Fibroblast of skin of back (primary cell): ENCODE measurements around the gene TXLNA.

Experiments
- DNase-seq: peaks from one replicate; pipeline ENCODE4 v3.0.0-alpha.2; 2013

Gene TXLNA

DNA sequence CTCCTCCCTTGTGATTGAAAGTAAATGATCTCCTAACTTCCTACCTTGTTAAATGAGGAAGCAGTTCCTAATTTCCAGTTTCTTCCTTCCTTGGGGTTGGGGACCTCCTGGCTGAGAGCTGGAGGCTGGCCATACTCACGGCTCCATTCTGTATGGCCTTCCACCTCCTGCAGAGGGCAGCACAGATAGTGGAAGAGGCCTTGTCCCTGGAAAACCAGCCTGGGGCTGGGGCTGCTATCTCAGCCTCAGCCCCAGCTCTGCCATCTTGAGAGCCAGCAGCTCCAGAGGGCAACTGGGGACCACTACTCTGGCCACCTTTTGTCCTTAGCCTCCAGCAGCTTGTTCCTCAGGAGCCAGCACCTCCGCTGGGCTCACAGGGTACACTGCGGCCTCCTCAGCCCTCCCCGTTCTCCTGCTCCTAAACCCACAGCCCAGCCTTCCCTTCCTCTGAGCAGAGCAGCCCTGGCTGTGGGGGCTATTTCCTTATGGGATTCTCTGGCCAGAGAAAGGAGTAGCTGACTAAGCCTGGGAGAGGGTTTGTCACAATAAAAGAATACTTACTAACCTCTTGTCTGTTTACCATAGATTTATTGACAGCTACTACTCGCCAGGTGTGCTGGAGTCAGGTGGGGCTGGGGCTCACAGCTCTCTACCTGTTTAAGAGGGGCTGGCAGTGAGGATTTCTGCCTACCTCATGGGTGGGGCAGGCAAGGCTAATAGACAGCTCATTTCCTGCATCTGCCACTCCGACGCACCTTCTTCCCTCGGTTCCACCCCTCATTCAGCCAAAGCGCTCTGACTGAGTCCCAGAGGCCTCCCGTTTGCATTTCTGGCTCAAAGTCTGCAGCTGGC, 36.4 kb downstream of the TXLNA start:
- peak; percentile 70 for DNase-seq

DNA sequence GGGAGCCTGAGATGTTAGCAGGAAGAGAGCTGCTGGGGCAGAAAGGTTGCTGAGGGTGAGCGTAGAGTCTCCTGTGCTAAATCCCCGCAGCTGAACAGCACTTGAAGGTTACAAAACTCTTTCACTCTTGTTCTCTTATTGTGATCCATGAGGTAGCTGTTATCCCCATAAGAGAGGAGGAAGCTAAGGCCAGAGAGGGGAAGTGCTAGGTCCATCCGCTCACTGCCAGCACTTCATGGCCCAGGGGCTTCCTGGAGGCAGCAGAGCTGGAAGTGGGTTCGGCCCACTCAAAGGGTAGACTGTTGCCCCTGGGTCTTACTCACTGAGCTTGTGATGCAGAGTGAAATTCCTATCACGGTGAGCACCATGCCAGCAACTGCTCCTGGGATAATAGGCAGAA, 37.1 kb downstream of the TXLNA start:
- DNase-seq = no peak

- no peak for DNase-seq
Observed at GRCh38 chr1:32219022-32219421, 39.5 kb downstream of the TXLNA start.

DNA sequence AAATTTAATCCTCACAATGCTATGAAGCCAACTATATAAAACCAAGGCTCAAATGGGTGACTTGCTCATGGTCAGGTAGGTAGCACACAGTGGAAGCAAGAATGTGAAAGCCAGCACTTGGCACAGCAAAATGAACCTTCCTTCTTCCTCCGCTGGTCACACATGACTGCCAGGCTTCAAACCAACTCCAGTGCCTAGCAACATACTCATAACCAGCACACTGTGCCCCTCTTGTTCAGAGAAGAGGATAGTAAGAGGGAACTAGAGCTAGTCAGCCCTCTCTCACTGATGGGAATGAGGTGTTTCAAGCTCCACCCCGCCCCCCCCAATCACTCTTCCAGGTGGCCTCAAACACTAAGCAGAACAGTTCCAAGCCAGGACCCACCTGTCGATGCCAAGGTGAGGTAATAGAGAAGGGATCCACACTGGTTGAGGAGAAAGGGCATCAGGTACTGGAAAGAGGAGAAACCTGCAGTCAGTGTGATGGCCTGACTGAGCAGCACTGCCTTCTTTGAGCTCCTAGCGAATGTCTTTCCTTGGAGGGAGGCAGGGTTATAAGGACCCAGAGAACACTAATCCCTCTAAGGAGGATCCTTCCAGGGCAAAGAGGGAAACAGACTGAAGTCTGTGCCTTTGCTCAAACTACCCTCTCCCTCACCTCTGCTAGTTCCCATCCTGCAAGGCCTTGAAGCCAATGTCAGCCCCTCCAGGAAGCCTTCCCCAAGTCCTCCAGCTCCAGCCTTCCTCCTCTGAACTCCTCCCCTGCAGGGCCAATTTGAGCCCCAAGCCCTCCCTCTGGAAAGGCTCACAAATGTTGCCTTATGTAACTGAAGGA, 41.5 kb downstream of the TXLNA start:
- no peak for DNase-seq

DNA sequence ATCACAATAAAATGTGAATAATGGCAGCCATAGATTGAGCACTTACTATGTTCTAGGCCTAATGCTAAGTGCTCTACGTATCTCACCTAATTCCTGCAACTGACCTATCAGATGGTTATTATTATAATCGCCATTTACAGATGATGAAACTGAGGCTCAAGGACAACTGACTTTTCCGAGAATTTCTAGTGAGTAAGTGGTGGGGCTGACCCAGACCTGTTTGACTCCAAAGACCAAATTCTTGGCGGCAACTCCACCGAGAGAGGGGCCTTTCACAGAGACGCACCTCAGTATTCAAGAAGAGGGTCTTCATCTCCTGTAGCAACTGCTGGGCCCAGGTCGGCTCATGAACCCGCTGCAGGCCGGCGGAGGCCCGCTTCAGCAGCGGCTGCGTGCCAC, 42.1 kb downstream of the TXLNA start:
- DNase-seq = no peak

DNA sequence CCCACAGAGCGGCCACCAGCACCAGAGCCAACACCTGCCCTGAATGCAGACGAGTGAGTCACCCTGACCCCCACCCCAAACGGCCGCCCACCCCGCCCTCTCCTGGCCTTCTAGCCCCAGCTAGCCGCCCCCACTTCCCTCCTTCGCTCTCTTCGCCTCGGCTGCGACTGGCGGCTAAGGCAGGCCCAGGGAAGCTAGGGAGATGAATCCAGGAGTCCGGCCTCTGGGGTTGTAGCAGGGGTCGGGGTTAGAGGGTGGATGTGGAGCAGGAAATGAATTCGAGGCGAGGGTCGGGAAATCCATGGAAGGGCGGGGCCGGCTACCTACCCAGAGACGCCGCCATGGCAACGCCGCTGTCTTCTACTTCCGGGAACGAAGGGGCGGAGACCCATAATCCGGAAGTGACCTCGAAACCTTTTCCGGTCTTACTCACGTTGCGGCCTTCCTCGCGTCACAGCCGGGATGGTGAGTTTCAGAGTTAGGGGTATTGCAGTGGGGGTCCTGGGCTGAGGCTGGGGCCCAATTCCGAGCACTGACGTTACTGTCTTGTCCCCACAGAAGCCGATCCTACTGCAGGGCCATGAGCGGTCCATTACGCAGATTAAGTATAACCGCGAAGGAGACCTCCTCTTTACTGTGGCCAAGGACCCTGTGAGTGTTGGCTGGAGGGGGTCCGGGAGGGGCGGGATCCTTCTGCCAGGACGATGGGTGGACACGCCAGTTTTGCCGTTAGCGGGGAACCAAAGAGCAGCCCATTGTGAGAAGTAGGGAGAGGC, 42.7 kb downstream of the TXLNA start, which contains the start of the genes EIF3I and TMEM234:
Gene EIF3I, plus strand, starts transcription at position 428 of the 776 bp plus-strand sequence. Its CDS starts 35 bp downstream, at position 463.
Gene TMEM234, minus strand, starts transcription at position 374 of the 776 bp plus-strand sequence. Its CDS starts 31 bp downstream, at position 343.
- DNase-seq = peak; percentile 93

DNA sequence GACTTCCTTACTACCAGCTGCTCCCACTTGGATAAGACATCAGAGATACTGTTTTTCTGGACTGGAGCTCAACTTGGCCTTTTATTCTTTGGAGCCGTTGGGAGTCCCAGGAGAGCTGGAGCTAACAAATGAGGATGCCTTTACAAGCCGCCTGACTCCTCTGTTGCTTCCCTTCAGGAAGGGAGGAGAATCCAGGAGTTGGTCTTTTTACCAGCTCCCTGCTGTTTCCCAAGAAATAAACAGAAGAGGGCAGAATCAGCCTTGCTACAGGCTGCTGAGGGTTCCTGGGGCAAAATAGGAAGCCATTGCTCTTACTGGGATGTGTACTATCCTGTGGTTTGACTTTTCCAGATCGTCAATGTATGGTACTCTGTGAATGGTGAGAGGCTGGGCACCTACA, 44.2 kb downstream of the TXLNA start:
- DNase-seq = no peak

DNA sequence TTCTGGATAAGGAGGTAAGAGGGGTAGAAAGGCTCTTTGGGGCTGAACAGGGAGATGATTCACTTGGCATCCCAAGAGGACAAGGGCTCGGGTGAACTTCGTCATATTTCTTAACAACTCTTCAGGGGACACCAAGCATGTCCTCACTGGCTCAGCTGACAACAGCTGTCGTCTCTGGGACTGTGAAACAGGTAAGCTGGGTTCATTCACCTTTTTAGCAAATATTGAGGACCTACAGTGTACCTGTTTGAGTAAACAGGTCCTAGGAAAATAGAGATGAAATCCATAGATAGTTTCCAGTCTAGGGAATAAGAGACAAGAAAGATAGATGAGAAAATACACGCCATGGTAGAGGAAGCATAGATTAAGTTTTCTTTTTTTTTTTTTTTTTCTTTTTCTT, 44.8 kb downstream of the TXLNA start:
- DNase-seq = no peak

GRCh38 chr1:32228771-32229170, 49.3 kb downstream of the TXLNA start:
- no peak for DNase-seq

DNA sequence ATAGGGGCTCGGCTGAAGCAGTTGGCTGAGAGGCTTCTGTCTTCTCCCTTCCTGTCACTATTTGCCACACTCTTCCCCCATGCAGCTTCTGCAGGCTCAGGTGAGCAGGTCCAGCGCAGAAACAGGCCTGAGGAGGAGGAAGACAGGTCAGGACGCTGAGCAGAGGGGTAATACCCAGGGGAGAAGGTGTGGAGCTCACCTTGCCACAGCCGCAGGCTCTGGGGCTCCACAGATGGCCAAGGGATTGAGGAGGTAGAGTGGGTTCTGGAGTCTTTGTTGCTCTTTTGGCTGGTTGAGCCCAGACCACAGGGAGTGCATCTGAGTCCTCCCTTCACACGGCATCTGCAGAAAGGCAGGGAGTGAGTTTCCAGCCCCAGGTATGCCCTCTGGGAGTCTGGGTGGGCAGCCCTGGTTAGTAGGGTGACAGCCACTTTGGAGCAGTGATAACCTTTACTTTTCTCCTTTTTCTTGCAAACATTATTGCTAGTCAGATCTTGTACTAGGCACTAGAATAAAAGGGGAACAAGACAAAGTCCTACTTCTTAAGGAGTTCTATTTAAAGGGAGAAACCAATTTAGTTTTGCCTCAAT, 52.5 kb downstream of the TXLNA start:
- DNase-seq = no peak

- DNase-seq = no peak
Observed at GRCh38 chr1:32232558-32233304, 53.3 kb downstream of the TXLNA start.

- no peak for DNase-seq
Observed at GRCh38 chr1:32234792-32235191, 55.3 kb downstream of the TXLNA start.

DNA sequence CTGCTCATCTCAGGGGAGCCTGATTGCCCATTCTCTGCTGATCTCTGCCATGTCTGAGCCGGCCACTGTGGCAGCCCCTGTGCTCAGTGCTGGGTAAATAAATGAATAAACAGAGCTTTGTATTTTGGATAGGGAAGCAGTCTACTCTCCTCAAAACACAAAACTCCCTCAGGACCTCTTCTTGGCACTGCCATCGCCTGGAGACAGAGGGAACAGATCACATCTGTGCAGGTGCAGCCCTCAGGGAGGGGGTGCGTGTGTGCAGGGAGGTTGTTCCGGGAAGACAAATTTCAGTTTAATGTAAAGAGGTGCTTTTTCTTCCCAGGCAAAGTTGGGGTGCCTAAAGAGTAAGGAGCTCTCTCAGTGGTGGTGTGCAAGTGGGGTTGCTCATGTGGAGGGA, 59.9 kb downstream of the TXLNA start:
- no peak for DNase-seq

GRCh38 chr1:32239790-32240139, 60.3 kb downstream of the TXLNA start:
- no peak for DNase-seq

DNA sequence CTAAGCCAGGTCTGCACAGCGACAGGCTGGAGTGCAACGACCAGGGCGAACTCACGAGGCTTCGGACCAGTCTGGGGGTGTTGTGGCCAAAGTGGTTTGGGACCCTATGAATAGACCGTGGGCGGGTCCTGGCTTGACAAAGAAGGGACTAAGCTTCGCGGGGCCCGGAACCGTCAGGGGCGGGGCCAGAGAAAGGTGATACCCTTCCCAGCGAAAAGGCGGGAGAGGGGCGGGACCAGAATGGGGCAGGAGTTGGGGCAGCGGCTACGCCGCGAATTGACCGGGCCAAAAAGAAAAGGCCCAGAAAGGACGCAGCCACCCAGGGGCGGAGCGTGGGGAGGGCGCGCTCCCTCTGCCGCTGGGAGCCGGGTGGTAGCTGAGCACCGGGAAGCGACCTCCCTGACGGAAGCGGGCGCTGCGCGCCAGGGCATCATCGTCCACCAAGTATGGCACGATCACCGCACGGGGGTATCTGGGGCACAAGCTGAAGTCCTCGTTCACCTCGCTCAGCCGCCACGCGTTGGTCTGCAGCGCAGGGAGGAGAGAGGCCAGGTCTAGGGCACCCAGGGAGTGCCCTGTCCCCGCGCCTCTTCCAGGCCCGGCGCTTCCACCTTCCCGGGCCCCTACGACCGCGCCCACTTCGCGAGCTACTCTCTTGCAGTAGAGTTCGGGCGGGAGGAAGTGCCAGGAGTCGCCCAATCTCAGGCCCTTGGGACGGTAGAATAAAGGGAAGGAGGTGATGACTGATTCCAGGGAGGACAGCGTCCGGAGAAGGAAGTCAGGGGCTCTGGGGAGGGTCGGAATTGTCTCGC, 60.9 kb downstream of the TXLNA start:
- DNase-seq = peak; percentile 61

GRCh38 chr1:32241001-32241763, 61.7 kb downstream of the TXLNA start:
- DNase-seq = peak; percentile 44

DNA sequence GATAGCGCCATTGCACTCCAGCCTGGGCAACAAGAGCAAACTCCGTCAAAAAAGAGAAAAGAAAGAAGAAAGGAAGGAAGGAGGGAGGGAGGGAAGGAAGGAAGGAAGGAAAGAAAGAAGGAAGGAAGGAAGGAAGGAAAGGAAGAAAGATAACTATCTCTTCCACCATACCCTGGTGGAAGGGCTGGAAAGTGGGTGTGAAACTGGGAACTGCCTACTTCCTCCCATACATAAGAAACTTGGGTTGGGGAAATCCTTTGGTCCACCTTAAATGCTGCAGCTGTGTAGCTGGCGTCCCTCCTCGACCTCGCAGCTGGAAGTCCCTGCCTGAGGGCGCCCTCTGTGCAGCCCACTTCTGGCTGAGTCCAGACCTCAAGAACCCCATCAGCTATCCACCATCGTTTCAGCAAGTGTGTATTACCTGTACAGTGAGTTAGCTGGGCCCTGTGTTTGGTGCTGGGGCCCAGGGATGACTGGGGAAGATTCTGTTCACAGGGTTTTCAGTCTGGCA, 62.9 kb downstream of the TXLNA start:
- no peak for DNase-seq

GRCh38 chr1:32246888-32247273, 67.4 kb downstream of the TXLNA start, which contains the start of gene FAM167B:
FAM167B (plus strand) TSS chr1:32247222; CDS start chr1:32247422, 200 bp downstream.
- peak; percentile 88 for DNase-seq

DNA sequence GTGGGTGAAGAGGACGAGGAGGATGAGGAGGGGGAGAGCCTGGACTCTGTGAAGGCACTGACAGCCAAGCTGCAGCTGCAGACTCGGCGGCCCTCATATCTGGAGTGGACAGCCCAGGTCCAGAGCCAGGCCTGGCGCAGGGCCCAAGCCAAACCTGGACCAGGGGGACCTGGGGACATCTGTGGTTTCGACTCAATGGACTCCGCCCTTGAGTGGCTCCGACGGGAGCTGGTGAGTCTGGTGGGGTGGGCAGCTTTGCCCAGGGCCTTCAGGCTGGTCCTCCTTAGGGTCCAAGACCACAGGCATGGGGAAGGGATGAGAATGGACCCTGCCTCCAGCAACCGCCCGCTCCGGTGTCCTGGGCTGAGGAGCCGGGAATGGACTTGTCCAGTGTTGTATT, 68.0 kb downstream of the TXLNA start:
- DNase-seq = no peak
